ENCODE results near the gene PDCD1.

DNA sequence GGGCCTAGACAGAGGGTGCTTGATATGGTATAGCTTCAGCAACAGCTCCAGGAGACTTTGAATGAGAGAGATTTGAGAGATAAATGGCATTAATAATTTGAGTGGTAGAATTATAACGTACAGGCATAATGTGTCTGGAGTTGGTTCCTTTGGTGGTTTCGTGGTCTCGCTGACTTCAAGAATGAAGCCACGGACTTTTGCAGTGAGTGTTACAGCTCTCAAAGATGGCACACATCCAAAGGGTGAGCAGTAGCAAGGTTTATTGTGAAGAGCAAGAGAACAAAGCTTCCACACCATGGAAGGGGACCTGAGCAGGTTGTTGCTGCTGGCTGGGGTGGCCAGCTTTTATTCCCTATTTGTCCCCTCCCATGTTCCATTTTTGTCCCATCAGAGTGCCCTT is 23.1 kb downstream of the PDCD1 start:
- TF ChIP-seq, protein P1, sequence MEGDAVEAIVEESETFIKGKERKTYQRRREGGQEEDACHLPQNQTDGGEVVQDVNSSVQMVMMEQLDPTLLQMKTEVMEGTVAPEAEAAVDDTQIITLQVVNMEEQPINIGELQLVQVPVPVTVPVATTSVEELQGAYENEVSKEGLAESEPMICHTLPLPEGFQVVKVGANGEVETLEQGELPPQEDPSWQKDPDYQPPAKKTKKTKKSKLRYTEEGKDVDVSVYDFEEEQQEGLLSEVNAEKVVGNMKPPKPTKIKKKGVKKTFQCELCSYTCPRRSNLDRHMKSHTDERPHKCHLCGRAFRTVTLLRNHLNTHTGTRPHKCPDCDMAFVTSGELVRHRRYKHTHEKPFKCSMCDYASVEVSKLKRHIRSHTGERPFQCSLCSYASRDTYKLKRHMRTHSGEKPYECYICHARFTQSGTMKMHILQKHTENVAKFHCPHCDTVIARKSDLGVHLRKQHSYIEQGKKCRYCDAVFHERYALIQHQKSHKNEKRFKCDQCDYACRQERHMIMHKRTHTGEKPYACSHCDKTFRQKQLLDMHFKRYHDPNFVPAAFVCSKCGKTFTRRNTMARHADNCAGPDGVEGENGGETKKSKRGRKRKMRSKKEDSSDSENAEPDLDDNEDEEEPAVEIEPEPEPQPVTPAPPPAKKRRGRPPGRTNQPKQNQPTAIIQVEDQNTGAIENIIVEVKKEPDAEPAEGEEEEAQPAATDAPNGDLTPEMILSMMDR (IDR thresholded peaks at IDR 0.05), result no peak
- no peak for TF ChIP-seq EZH2 (IDR thresholded peaks at IDR 0.05; ENCODE audit: borderline replicate concordance, insufficient read depth, low read depth, low read length, poor library complexity, severe bottlenecking)
